ENCODE measurements around the gene AMIGO3. TPM values are rescaled to one million over a fixed set of nuclear protein-coding genes. Genes with fewer than 3 reads are reported as not detected.

Gene AMIGO3
- polyA plus RNA-seq, 1 donor (not counting 4 experiments of a cell fraction or from before 2014, with no cell fraction given), result 0.03 TPM

- Histone ChIP-seq H3K27ac (ENCODE audit: control insufficient read depth, insufficient read depth, low read length) (no peak overlapping the region), H3K4me2 (ENCODE audit: control insufficient read depth, extremely low read depth, insufficient read depth, low read depth, low read length) (no peak overlapping the region), H2AFZ (ENCODE audit: control insufficient read depth, low read length) (no peak overlapping the region), H3K9ac (ENCODE audit: control insufficient read depth, extremely low read depth, insufficient read depth, low read length) (no peak overlapping the region), H3K9me1 (ENCODE audit: control insufficient read depth, extremely low read depth, insufficient read depth, low read length) (no peaks in the 10 kb centered on the region), H4K20me1 (ENCODE audit: control insufficient read depth, extremely low read depth, insufficient read depth, low read length) (no peaks in the 10 kb centered on the region), H3K27me3 (ENCODE audit: control insufficient read depth, extremely low read depth, insufficient read depth, low read length) (no peaks in the 10 kb centered on the region), H3K4me1 (ENCODE audit: control insufficient read depth, extremely low read depth, insufficient read depth, low read length) (no peaks in the 10 kb centered on the region), H3K9me3 (ENCODE audit: control insufficient read depth, low read depth, low read length) (no peaks in the 10 kb centered on the region), H3K79me2 (ENCODE audit: control insufficient read depth, insufficient read depth, low read length) (peaks cover 14% of the 10 kb centered on the region), H3K4me3 (ENCODE audit: control insufficient read depth in 2 of 3, extremely low read depth in 1 of 3, insufficient read depth in 2 of 3, low read depth in 1 of 3, low read length in 3 of 3) (no peak overlapping the region), H3K36me3 (ENCODE audit: control insufficient read depth in 2 of 2, extremely low read depth in 1 of 2, insufficient read depth in 2 of 2, low read length in 2 of 2) (peaks cover 8 to 14% of the 10 kb centered on the region in 2 experiments)
- FAIRE-seq, result no peak
- DNase-seq (ENCODE audit: low read depth, low spot score), result no peak
- dilution Hi-C loops (cut with MboI; ENCODE audit: extremely low pct_ligation_motif_present, low sequenced_read_pairs), result loop anchor here (25.0 kb wide), 1 partner anchor 122 kb away; the partner anchor contains the start of genes CAMKV and TRAIP
- TF ChIP-seq EZH2 (IDR thresholded peaks at IDR 0.05; ENCODE audit: low read length) (no peak), CTCF (optimal IDR thresholded peaks at IDR 0.05 in 1 of 3, IDR thresholded peaks at IDR 0.05 in 1 of 3, conservative IDR thresholded peaks at IDR 0.05 in 1 of 3; ENCODE audit: extremely low read depth in 1 of 3, insufficient read depth in 2 of 3, low read length in 3 of 3) (no peak)
These were observed 20.9 kb upstream of the AMIGO3 start for GRCh38 chr3:49740427-49740826.

- dilution Hi-C loops (cut with MboI; ENCODE audit: extremely low pct_ligation_motif_present, low sequenced_read_pairs), result loop anchor here (25.0 kb wide), 1 partner anchor 124 kb away; the partner anchor contains the start of genes CAMKV and TRAIP
- Histone ChIP-seq H4K20me1 (ENCODE audit: control insufficient read depth, extremely low read depth, insufficient read depth, low read length) (no peaks in the 10 kb centered on the region), H3K27me3 (ENCODE audit: control insufficient read depth, extremely low read depth, insufficient read depth, low read length) (no peaks in the 10 kb centered on the region), H3K4me3 (ENCODE audit: control insufficient read depth in 2 of 3, extremely low read depth in 1 of 3, insufficient read depth in 2 of 3, low read depth in 1 of 3, low read length in 3 of 3) (no peak overlapping the region), H3K9me1 (ENCODE audit: control insufficient read depth, extremely low read depth, insufficient read depth, low read length) (no peaks in the 10 kb centered on the region), H3K79me2 (ENCODE audit: control insufficient read depth, insufficient read depth, low read length) (peaks cover 2% of the 10 kb centered on the region), H3K4me1 (ENCODE audit: control insufficient read depth, extremely low read depth, insufficient read depth, low read length) (no peaks in the 10 kb centered on the region), H3K9ac (ENCODE audit: control insufficient read depth, extremely low read depth, insufficient read depth, low read length) (no peak overlapping the region), H3K27ac (ENCODE audit: control insufficient read depth, insufficient read depth, low read length) (no peak overlapping the region), H2AFZ (ENCODE audit: control insufficient read depth, low read length) (no peak overlapping the region), H3K36me3 (ENCODE audit: control insufficient read depth in 2 of 2, extremely low read depth in 1 of 2, insufficient read depth in 2 of 2, low read length in 2 of 2) (peaks cover 7 to 16% of the 10 kb centered on the region in 2 experiments), H3K4me2 (ENCODE audit: control insufficient read depth, extremely low read depth, insufficient read depth, low read depth, low read length) (no peak overlapping the region), H3K9me3 (ENCODE audit: control insufficient read depth, low read depth, low read length) (no peaks in the 10 kb centered on the region)
- TF ChIP-seq EZH2 (IDR thresholded peaks at IDR 0.05; ENCODE audit: low read length) (no peak), CTCF (optimal IDR thresholded peaks at IDR 0.05 in 1 of 3, IDR thresholded peaks at IDR 0.05 in 1 of 3, conservative IDR thresholded peaks at IDR 0.05 in 1 of 3; ENCODE audit: extremely low read depth in 1 of 3, insufficient read depth in 2 of 3, low read length in 3 of 3) (no peak)
- no peak for DNase-seq (ENCODE audit: low read depth, low spot score)
- FAIRE-seq, result no peak
These were observed 18.7 kb upstream of the AMIGO3 start for GRCh38 chr3:49738067-49738713.
